T-helper 17 cell (primary cell): Measurements from ENCODE around the gene ITPR1. TPM values are rescaled to one million over a fixed set of nuclear protein-coding genes. Genes with fewer than 3 reads are reported as not detected.
A peak's percentile ranks its signal among the peaks of the same experiment; 100 is the strongest.

Source experiments
- ATAC-seq: fragments of 150-1000 bp; cut with Tn5 transposase; 2 replicates; pipeline ENCODE4 v1.10.0; 2021; ENCODE audit warnings: mild to moderate bottlenecking, moderate library complexity
- DNase-seq, 3 donors: peaks; one replicate each; pipeline versions ENCODE4 v3.0.0 to v3.0.0-alpha.2; 2020 to 2021
- H3K9me3 ChIP-seq: one replicate; pipeline ENCODE4 v1.7.0; 2013; ENCODE audit warnings: low read length, mild to moderate bottlenecking; ENCODE audit not compliant: control insufficient read depth, poor library complexity, severe bottlenecking
- H3K27ac Mint-ChIP-seq: one replicate; pipeline ENCODE4 v1.8.0; 2022; ENCODE audit warnings: mild to moderate bottlenecking, moderate library complexity, mixed read lengths
- H3K27me3 Mint-ChIP-seq: one replicate; pipeline ENCODE4 v1.8.0; 2022; ENCODE audit warnings: mixed read lengths
- H3K36me3 Mint-ChIP-seq: one replicate; pipeline ENCODE4 v1.8.0; 2022; ENCODE audit warnings: low read depth, mixed read lengths
- H3K4me1 Mint-ChIP-seq: one replicate; pipeline ENCODE4 v1.8.0; 2022; ENCODE audit warnings: mild to moderate bottlenecking, mixed read lengths
- H3K4me3 Mint-ChIP-seq: one replicate; pipeline ENCODE4 v1.8.0; 2022; ENCODE audit warnings: mild to moderate bottlenecking, moderate library complexity, mixed read lengths
- total RNA-seq, 4 donors: library from RNA in 2 of 4; stranded (reverse) in 2 of 4; gene quantifications; one replicate each; pipeline ENCODE4 v1.2.3 and lab custom pipeline; 2022 to 2026

Gene ITPR1
- total RNA-seq, 2 donors from 2014 or later = 92.0 to 102 TPM

- ATAC-seq (no peak), DNase-seq (no peak)
- Mint-ChIP-seq H3K4me1 (peaks cover 16% of the 10 kb centered on the region), H3K27ac (peak overlapping the region; percentile 5), H3K27me3 (no peaks in the 10 kb centered on the region), H3K4me3 (no peak overlapping the region), H3K36me3 (peaks cover 38% of the 10 kb centered on the region)
- H3K9me3 ChIP-seq = no peaks in the 10 kb centered on the region
Observed at GRCh38 chr3:4680871-4681300, 187.7 kb downstream of the ITPR1 start.

DNA sequence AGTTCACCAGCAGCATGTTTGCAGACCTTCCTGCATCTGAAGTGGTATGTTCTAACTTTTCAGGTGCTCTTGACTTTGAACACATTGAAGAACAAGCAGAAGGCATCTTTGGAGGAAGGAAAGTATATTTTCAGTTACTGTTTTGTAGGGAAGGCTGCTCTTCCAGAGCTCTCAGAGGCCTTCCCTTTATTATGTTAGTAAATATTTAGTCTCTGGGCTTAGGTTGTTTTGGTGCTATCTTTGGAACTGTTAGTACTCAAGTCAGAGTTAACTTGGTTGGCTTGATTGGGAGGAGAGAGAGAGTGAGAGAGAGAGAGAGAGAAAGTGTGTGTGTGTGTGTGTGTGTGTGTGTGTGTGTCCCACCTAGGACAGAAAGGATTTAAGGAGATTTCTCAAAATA, 188.2 kb downstream of the ITPR1 start:
- peak overlapping the region; percentile 5 for H3K27ac Mint-ChIP-seq
- ATAC-seq = no peak

DNA sequence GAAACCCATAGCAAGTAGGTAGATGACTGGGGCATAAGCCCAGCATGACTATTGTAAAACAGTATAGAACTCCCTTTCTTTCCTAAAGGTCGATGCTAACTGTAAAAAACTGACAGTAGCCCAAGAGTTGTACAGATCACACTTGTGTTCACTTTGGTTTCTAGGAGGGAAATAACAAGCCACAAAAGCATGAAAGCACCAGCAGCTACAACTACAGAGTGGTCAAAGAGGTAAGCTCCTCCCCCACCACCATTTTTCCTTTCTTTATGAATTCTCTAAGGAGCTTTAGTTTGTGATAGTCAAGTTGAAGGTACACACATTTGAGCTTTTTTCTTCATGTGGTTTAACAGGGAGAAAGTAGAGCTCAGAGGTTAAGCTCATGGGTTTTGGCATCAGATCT, 191.0 kb downstream of the ITPR1 start:
- DNase-seq (no peak), ATAC-seq (no peak)
- Mint-ChIP-seq H3K4me1 (peaks cover 5% of the 10 kb centered on the region), H3K36me3 (peaks cover 28% of the 10 kb centered on the region), H3K27ac (no peak overlapping the region), H3K27me3 (no peaks in the 10 kb centered on the region), H3K4me3 (no peak overlapping the region)
- H3K9me3 ChIP-seq = no peaks in the 10 kb centered on the region

More for the DNA sequence above, 188.2 kb downstream of the ITPR1 start:
- DNase-seq = no peak
- Mint-ChIP-seq H3K4me3 (no peak overlapping the region), H3K4me1 (peaks cover 16% of the 10 kb centered on the region), H3K27me3 (no peaks in the 10 kb centered on the region), H3K36me3 (peaks cover 39% of the 10 kb centered on the region)
- no peaks in the 10 kb centered on the region for H3K9me3 ChIP-seq

DNA sequence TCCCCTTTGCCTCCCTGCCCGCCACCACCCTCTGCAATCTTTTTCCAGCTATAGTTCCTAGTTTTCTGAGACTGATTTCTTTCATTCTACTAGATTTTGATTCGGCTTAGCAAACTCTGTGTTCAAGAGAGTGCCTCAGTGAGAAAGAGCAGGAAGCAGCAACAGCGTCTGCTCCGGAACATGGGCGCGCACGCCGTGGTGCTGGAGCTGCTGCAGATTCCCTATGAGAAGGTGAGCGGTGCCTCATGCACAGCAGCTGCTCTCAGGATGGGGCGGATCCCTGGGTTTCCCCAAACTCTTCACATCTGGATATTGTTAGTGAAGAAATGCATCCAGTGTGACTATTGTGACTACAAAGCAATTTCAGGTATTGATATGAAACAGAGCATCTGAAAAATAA, 191.8 kb downstream of the ITPR1 start:
- no peak for DNase-seq
- no peak for ATAC-seq
- H3K27ac Mint-ChIP-seq = no peak overlapping the region
- no peak overlapping the region for H3K4me3 Mint-ChIP-seq
- H3K9me3 ChIP-seq = no peaks in the 10 kb centered on the region
- no peaks in the 10 kb centered on the region for H3K27me3 Mint-ChIP-seq
- H3K4me1 Mint-ChIP-seq = no peaks in the 10 kb centered on the region
- H3K36me3 Mint-ChIP-seq = peaks cover 24% of the 10 kb centered on the region

- no peak for ATAC-seq
Observed at GRCh38 chr3:4685673-4686345, 192.7 kb downstream of the ITPR1 start.

DNA sequence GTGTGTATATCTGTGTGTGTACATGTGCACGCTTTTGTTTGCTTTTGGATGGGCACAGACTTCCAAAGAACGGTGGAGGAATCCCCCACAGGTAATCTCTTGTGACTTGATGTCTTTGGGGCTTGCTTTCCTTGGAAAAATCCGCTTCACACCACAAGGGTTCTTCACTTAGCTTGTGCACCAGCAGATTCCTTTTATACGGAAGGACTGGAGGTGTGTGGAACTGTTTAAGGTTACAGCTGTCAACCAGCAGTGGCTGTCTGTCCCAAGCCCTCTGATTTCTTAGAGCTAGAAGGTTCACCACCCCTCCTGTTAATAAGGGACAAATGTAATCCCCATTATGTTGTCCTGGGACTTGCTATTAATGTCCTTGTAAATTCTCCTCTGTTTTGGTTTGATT, 193.5 kb downstream of the ITPR1 start:
- Mint-ChIP-seq H3K4me1 (no peaks in the 10 kb centered on the region), H3K4me3 (no peak overlapping the region), H3K27me3 (no peaks in the 10 kb centered on the region), H3K27ac (no peak overlapping the region), H3K36me3 (peaks cover 20% of the 10 kb centered on the region)
- ATAC-seq = no peak
- DNase-seq = no peak
- peaks cover 3% of the 10 kb centered on the region for H3K9me3 ChIP-seq

More at GRCh38 chr3:4685673-4686345, 192.7 kb downstream of the ITPR1 start:
- no peaks in the 10 kb centered on the region for H3K4me1 Mint-ChIP-seq
- H3K27me3 Mint-ChIP-seq = no peaks in the 10 kb centered on the region
- H3K4me3 Mint-ChIP-seq = no peak overlapping the region
- peaks cover 3% of the 10 kb centered on the region for H3K9me3 ChIP-seq
- H3K27ac Mint-ChIP-seq = no peak overlapping the region
- peaks cover 21% of the 10 kb centered on the region for H3K36me3 Mint-ChIP-seq
- DNase-seq = no peak

DNA sequence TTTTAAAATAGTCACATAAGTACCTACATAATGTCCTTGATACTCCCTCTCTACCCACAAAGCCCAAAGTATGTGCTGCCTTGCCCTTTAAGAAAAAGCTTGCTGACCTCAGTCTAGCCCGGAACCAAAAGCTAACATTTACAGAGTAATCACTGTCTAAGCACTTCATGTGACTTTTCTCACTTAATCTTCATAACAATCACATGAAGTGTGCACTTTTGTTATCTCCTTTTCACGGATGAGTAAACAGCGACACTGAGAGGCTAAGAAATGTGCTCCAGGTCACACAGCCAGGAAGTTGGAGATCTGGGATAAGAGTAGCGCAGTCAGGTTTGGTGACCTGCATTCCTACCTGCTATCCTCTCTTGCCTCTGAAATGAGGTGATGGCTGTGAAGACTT, 194.0 kb downstream of the ITPR1 start:
- H3K9me3 ChIP-seq = peaks cover 3% of the 10 kb centered on the region
- H3K27ac Mint-ChIP-seq = no peak overlapping the region
- no peak overlapping the region for H3K4me3 Mint-ChIP-seq
- ATAC-seq (no peak), DNase-seq (no peak)
- H3K36me3 Mint-ChIP-seq = peaks cover 20% of the 10 kb centered on the region
- H3K4me1 Mint-ChIP-seq = no peaks in the 10 kb centered on the region
- no peaks in the 10 kb centered on the region for H3K27me3 Mint-ChIP-seq

GRCh38 chr3:4687596-4687995, 194.4 kb downstream of the ITPR1 start:
- no peak overlapping the region for H3K27ac Mint-ChIP-seq
- H3K4me1 Mint-ChIP-seq = no peaks in the 10 kb centered on the region
- peaks cover 3% of the 10 kb centered on the region for H3K9me3 ChIP-seq
- H3K27me3 Mint-ChIP-seq = no peaks in the 10 kb centered on the region
- DNase-seq = no peak
- H3K4me3 Mint-ChIP-seq = no peak overlapping the region
- ATAC-seq = no peak
- peaks cover 20% of the 10 kb centered on the region for H3K36me3 Mint-ChIP-seq

GRCh38 chr3:4688411-4688810, 195.3 kb downstream of the ITPR1 start:
- ATAC-seq (no peak), DNase-seq (no peak)
- Mint-ChIP-seq H3K27me3 (no peaks in the 10 kb centered on the region), H3K27ac (no peak overlapping the region), H3K36me3 (peaks cover 20% of the 10 kb centered on the region), H3K4me1 (no peaks in the 10 kb centered on the region), H3K4me3 (no peak overlapping the region)
- peaks cover 3% of the 10 kb centered on the region for H3K9me3 ChIP-seq

DNA sequence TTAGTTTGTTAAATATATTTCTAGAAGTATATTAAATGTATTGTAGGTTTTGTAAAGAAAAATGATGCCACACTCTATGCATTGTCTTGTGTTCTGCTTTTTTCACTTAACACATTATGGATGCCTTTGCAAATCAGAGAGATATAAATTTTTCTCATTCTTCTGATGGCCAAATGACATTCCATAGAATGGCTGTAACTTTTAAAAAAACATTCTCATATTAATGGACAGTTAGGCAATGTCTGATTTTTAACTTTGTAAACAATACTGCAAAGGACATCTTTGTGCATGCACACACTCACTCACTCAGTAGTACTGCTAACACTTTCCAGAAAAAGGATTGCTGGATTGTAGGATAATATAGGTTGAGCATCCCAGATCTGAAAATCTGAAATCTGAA, 195.9 kb downstream of the ITPR1 start:
- H3K9me3 ChIP-seq = peaks cover 3% of the 10 kb centered on the region
- H3K4me3 Mint-ChIP-seq = no peak overlapping the region
- no peaks in the 10 kb centered on the region for H3K27me3 Mint-ChIP-seq
- peaks cover 20% of the 10 kb centered on the region for H3K36me3 Mint-ChIP-seq
- DNase-seq (no peak), ATAC-seq (no peak)
- no peaks in the 10 kb centered on the region for H3K4me1 Mint-ChIP-seq
- H3K27ac Mint-ChIP-seq = no peak overlapping the region

- DNase-seq (no peak), ATAC-seq (no peak)
- peaks cover 3% of the 10 kb centered on the region for H3K9me3 ChIP-seq
- no peak overlapping the region for H3K27ac Mint-ChIP-seq
- no peak overlapping the region for H3K4me3 Mint-ChIP-seq
- H3K36me3 Mint-ChIP-seq = peaks cover 18% of the 10 kb centered on the region
- no peaks in the 10 kb centered on the region for H3K27me3 Mint-ChIP-seq
- H3K4me1 Mint-ChIP-seq = no peaks in the 10 kb centered on the region
Observed at GRCh38 chr3:4690277-4690676, 197.1 kb downstream of the ITPR1 start.

DNA sequence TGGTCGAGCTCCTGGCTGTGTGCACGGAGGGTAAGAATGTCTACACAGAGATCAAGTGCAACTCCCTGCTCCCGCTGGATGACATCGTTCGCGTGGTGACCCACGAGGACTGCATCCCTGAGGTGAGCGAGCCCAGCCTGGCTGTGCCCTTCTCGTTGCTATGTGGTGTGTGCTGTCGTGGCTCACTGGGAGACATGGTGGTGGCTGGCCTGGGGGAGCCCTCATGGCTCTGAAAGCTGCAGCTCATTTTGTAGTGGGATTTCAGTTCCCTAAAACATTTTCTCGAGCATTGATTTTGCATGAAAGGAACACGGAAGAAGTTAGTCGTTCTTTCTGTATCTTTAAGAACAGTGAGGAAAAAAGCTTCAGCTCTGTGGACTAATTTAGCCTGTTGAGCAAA, 200.5 kb downstream of the ITPR1 start:
- Mint-ChIP-seq H3K4me1 (no peaks in the 10 kb centered on the region), H3K4me3 (no peak overlapping the region), H3K36me3 (peaks cover 7% of the 10 kb centered on the region), H3K27me3 (no peaks in the 10 kb centered on the region), H3K27ac (no peak overlapping the region)
- no peak for DNase-seq
- ATAC-seq = no peak
- H3K9me3 ChIP-seq = peaks cover 3% of the 10 kb centered on the region

GRCh38 chr3:4695846-4696245, 202.7 kb downstream of the ITPR1 start:
- H3K4me1 Mint-ChIP-seq = no peaks in the 10 kb centered on the region
- H3K9me3 ChIP-seq = no peaks in the 10 kb centered on the region
- peaks cover 12% of the 10 kb centered on the region for H3K36me3 Mint-ChIP-seq
- DNase-seq (no peak), ATAC-seq (no peak)
- H3K27ac Mint-ChIP-seq = no peak overlapping the region
- no peaks in the 10 kb centered on the region for H3K27me3 Mint-ChIP-seq
- no peak overlapping the region for H3K4me3 Mint-ChIP-seq

- peaks cover 11% of the 10 kb centered on the region for H3K36me3 Mint-ChIP-seq
Observed at GRCh38 chr3:4696266-4696665, 203.1 kb downstream of the ITPR1 start.

More at GRCh38 chr3:4696266-4696665, 203.1 kb downstream of the ITPR1 start:
- no peaks in the 10 kb centered on the region for H3K4me1 Mint-ChIP-seq
- no peaks in the 10 kb centered on the region for H3K27me3 Mint-ChIP-seq
- no peak for DNase-seq
- H3K9me3 ChIP-seq = no peaks in the 10 kb centered on the region
- H3K27ac Mint-ChIP-seq = no peak overlapping the region
- H3K4me3 Mint-ChIP-seq = no peak overlapping the region
- no peak for ATAC-seq
